Measurements from ENCODE around the gene RAF1. TPM values are rescaled to one million over a fixed set of nuclear protein-coding genes. Genes with fewer than 3 reads are reported as not detected.
A peak's percentile ranks its signal among the peaks of the same experiment; 100 is the strongest.

RAF1 gene
- total and polyA plus RNA-seq, 9 of the 15 experiments (the other 6 are each of a cell fraction or from before 2014, with no cell fraction given), result 28.0 to 183 (median 85.6) TPM

DNA sequence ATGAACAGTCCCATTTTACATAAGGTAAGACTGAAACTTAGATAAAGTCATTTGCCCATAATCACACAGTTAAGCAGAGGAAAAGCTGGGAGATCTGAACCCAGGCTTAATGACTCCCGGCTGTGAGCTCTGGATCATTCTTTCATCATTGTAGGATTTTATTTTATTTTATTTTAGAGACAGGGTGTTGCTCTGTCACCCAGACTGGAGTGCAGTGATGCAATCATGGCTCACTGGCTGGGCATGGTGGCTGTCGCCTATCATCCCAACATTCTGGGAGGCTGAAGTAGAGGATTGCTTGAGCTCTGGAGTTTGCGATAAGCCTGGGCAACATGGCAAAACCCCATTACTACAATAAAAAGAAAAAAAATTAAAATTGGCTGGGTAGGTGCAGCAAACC, 31.2 kb upstream of the RAF1 start (continued):
- TF ChIP-seq CBFA2T3 (IDR thresholded peaks at IDR 0.05), result peak; percentile 41; the same call in 1 of the 2 replicates
- no peak for TF ChIP-seq MXI1 (IDR thresholded peaks at IDR 0.05; ENCODE audit: low read depth, low read length)
- no peak for TF ChIP-seq EGR1 (conservative IDR thresholded peaks at IDR 0.05)

DNA sequence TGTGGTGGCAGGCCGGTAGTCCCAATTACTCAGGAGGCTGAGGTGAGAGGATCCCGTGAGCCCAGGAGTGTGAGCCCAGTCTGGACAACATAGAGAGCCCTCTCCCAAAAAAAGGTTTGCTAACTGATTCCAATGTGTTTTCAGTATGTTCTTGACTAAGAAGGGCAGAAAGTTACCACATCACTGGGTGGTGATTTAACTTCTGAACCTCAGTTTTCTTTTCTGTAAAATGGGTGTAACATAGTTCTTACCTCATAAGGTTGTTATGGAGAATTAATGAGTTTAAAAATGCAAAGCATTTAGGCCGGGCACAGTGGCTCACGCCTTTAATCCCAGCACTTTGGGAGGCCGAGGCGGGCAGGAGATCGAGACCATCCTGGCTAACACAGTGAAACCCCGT, 28.5 kb upstream of the RAF1 start:
- H3K4me3 ChIP-seq, result no peak overlapping the region
- H3K9me3 ChIP-seq (replicated peaks; ENCODE audit: control insufficient read depth, insufficient read depth, low read depth, low read length), result no peaks in the 10 kb centered on the region
- in situ Hi-C loops (cut with MboI), result no loop called here
- no peak overlapping the region for H2AFZ ChIP-seq (ENCODE audit: low read depth, low read length)
- H3K36me3 ChIP-seq (ENCODE audit: control insufficient read depth, insufficient read depth, low read length), result no peaks in the 10 kb centered on the region
- ChIA-PET POLR2A (no interaction called here), CTCF (ENCODE audit: low intra/inter-chr PET ratio) (no interaction called here)
- H3K4me1 ChIP-seq (replicated peaks in 1 of 2; ENCODE audit: control insufficient read depth in 2 of 2, insufficient read depth in 2 of 2, low read length in 2 of 2), result peaks cover 5 to 7% of the 10 kb centered on the region in 2 experiments; a peak in 3 of 5 replicates
- BruUV-seq (replicated peaks), result no TSS peak
- no peak overlapping the region for H3K9ac ChIP-seq (ENCODE audit: insufficient read depth in 1 of 2, low read depth in 2 of 2, low read length in 2 of 2)
- no peaks in the 10 kb centered on the region for H3K9me1 ChIP-seq (ENCODE audit: control insufficient read depth, insufficient read depth, low read length)
- no peak overlapping the region for H3K4me2 ChIP-seq (ENCODE audit: insufficient read depth, low read length)
- intact Hi-C loops (cut with micrococcal nuclease), result no loop called here
- no peak overlapping the region for H3K27ac ChIP-seq (ENCODE audit: extremely low read depth, low read depth, low read length)
- ATAC-seq (no peak), DNase-seq (ENCODE audit: extremely low read depth in 1 of 4, low spot score in 3 of 4) (no peak), FAIRE-seq (no peak)
- H4K20me1 ChIP-seq (replicated peaks; ENCODE audit: control insufficient read depth, insufficient read depth, low read length), result no peaks in the 10 kb centered on the region
- WGBS (ENCODE audit: insufficient coverage, low coverage, missing lambda C conversion rate), result 36% methylated on average over 8 of the region's 8 CpGs
- no peaks in the 10 kb centered on the region for H3K27me3 ChIP-seq (ENCODE audit: control insufficient read depth in 2 of 2, insufficient read depth in 2 of 2, low read length in 2 of 2)
- H3K79me2 ChIP-seq (ENCODE audit: control insufficient read depth, insufficient read depth, low read length), result no peaks in the 10 kb centered on the region
- TF ChIP-seq CBX1 (IDR thresholded peaks at IDR 0.05; ENCODE audit: low read depth) (0 out of 2 replicates have a peak, but pooled peaks have one; percentile 30), BCOR (IDR thresholded peaks at IDR 0.05) (peak; percentile 94), DDX20 (tag; IDR thresholded peaks at IDR 0.05; ENCODE audit: low read depth) (no peak), SP2 (IDR thresholded peaks at IDR 0.05; ENCODE audit: extremely low read depth, low read depth, low read length, poor library complexity, severe bottlenecking) (no peak), ZNF395 (CRISPR knock-in tag; IDR thresholded peaks at IDR 0.05) (no peak), ZNF512 (tag; IDR thresholded peaks at IDR 0.05) (no peak), FOS (IDR thresholded peaks at IDR 0.05; ENCODE audit: extremely low read depth, insufficient read length) (no peak), ADNP (tag; IDR thresholded peaks at IDR 0.05) (peak; percentile 82), NR4A1 (CRISPR knock-in tag; IDR thresholded peaks at IDR 0.05) (no peak), NR4A1 (tag; IDR thresholded peaks at IDR 0.05) (no peak), RCOR1 (IDR thresholded peaks at IDR 0.05; ENCODE audit: borderline replicate concordance in 1 of 2, low read depth in 2 of 2, low read length in 2 of 2) (0 out of 4 replicates have a peak, but pooled peaks of 1 of the 2 experiments have one; percentile 32), KDM1A (IDR thresholded peaks at IDR 0.05) (peak; percentile 44 to 52; a peak in 2 of 4 replicates), HDAC2 (IDR thresholded peaks at IDR 0.05) (peak; percentile 78), GABPA (tag; conservative IDR thresholded peaks at IDR 0.05; ENCODE audit: low read depth) (no peak), KLF13 (tag; IDR thresholded peaks at IDR 0.05; ENCODE audit: borderline replicate concordance, low read depth) (no peak), RBM25 (IDR thresholded peaks at IDR 0.05; ENCODE audit: low read depth, low read length, severe bottlenecking) (peak; percentile 79), SIX5 (IDR thresholded peaks at IDR 0.05; ENCODE audit: borderline replicate concordance in 1 of 2, insufficient read depth in 1 of 2, low read depth in 1 of 2, low read length in 2 of 2) (no peak), POLR2AphosphoS2 (IDR thresholded peaks at IDR 0.05; ENCODE audit: low read length) (no peak), ZNF431 (CRISPR knock-in tag; IDR thresholded peaks at IDR 0.05) (no peak)

Measured in K562 (cell line).